GM19397 (cell line): ENCODE measurements around the gene ACSS2.

ENCODE experiments used
- ATAC-seq: cut with Tn5 transposase; IDR thresholded peaks from one replicate; pipeline ENCODE4 v1.9.1; 2021; ENCODE audit warnings: mild to moderate bottlenecking, moderate library complexity; ENCODE audit not compliant: unreplicated experiment

ACSS2 gene

GRCh38 chr20:34971561-34972235 lies 95.3 kb downstream of the ACSS2 start:
- ATAC-seq: no peak

DNA sequence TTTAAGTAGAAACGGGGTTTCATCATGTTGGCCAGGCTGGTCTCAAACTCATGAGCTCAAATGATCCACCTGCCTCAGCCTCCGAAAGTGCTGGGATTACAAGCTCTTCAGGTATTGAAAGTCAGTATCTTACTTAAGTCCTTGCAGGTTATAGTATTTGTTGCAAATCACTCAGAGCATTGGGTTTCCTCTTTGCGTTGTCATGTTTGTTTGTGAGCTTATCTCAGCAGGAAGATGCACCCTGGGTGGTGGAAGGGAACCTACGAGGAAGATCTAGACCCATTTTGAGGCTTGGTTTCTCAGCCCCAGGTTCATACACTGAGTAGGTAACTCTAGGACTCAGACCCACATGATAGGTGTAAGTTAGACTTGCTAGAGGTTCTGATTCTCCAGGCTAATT lies 97.8 kb downstream of the ACSS2 start:
- no peak for ATAC-seq

- no peak for ATAC-seq
Observed at GRCh38 chr20:34976286-34976685, 99.9 kb downstream of the ACSS2 start.
